HEK293T (cell line): Measurements from ENCODE around the gene EXPH5.

Experiments
- CTCF ChIA-PET: fragments of 350-600 bp; formaldehyde crosslinking; extraction: SDS; loops from one replicate; lab custom pipeline; 2021; ENCODE audit warnings: antibody characterized with exemption, inconsistent platforms; lab: Yijun Ruan, JAX
- POLR2A ChIA-PET: fragments of 350-600 bp; formaldehyde crosslinking; extraction: SDS; loops from one replicate; lab custom pipeline; 2020; ENCODE audit warnings: antibody characterized with exemption, inconsistent platforms; lab: Yijun Ruan, JAX
- DNase-seq: peaks from one replicate; pipeline ENCODE4 v3.0.0; 2012; ENCODE audit warnings: mixed read lengths; ENCODE audit errors: extremely low spot score
- ARNT ChIP-seq: fragments of 450-650 bp; IDR thresholded peaks from 2 replicates; pipeline ENCODE4 v1.6.1; 2017; ENCODE audit warnings: mild to moderate bottlenecking
- BHLHE40 ChIP-seq: fragments of 450-650 bp; IDR thresholded peaks from 2 replicates; pipeline ENCODE4 v1.6.1; 2016; ENCODE audit warnings: mild to moderate bottlenecking, moderate library complexity, borderline replicate concordance
- CTBP1 ChIP-seq: fragments of 450-650 bp; IDR thresholded peaks from 2 replicates; pipeline ENCODE4 v1.6.1; 2016; ENCODE audit warnings: borderline replicate concordance
- ELF4 ChIP-seq: fragments of 450-650 bp; IDR thresholded peaks from 2 replicates; pipeline ENCODE4 v1.6.1; 2017; ENCODE audit warnings: antibody characterized with exemption
- FOXA1 ChIP-seq: fragments of 450-650 bp; IDR thresholded peaks from 2 replicates; pipeline ENCODE4 v1.6.1; 2016; ENCODE audit warnings: mild to moderate bottlenecking
- FOXK2 ChIP-seq: fragments of 450-650 bp; IDR thresholded peaks from 2 replicates; pipeline ENCODE4 v1.6.1; 2016; ENCODE audit warnings: mild to moderate bottlenecking
- FOXM1 ChIP-seq: fragments of 450-650 bp; IDR thresholded peaks from 2 replicates; pipeline ENCODE4 v1.6.1; 2017; ENCODE audit warnings: mild to moderate bottlenecking, borderline replicate concordance
- HDGF ChIP-seq: fragments of 450-650 bp; IDR thresholded peaks from 2 replicates; pipeline ENCODE4 v1.6.1; 2017; ENCODE audit warnings: antibody characterized with exemption, borderline replicate concordance
- L3MBTL2 ChIP-seq: fragments of 450-650 bp; conservative IDR thresholded peaks from 2 replicates; pipeline ENCODE4 v1.6.1; 2016; ENCODE audit warnings: mild to moderate bottlenecking
- LEF1 ChIP-seq: fragments of 450-650 bp; IDR thresholded peaks from 2 replicates; pipeline ENCODE4 v1.6.1; 2017; ENCODE audit warnings: mild to moderate bottlenecking, borderline replicate concordance
- NFRKB ChIP-seq: fragments of 450-650 bp; IDR thresholded peaks from 2 replicates; pipeline ENCODE4 v1.6.1; 2016; ENCODE audit warnings: mild to moderate bottlenecking, moderate library complexity
- PKNOX1 ChIP-seq: fragments of 450-650 bp; IDR thresholded peaks from 2 replicates; pipeline ENCODE4 v1.6.1; 2016
- SP1 ChIP-seq: fragments of 450-650 bp; IDR thresholded peaks from 2 replicates; pipeline ENCODE4 v1.6.1; 2017
- SUZ12 ChIP-seq: fragments of 450-650 bp; IDR thresholded peaks from 2 replicates; pipeline ENCODE4 v1.6.1; 2016; ENCODE audit warnings: mild to moderate bottlenecking
- TARDBP ChIP-seq: fragments of 450-650 bp; IDR thresholded peaks from 2 replicates; pipeline ENCODE4 v1.6.1; 2016
- ZNF384 ChIP-seq: fragments of 450-650 bp; IDR thresholded peaks from 2 replicates; pipeline ENCODE4 v1.6.1; 2016

The EXPH5 gene

GRCh38 chr11:108571001-108571400, 22.6 kb downstream of the EXPH5 start:
- peak; percentile 32 for DNase-seq
- ChIA-PET CTCF (no interaction called here), POLR2A (no interaction called here)

DNA sequence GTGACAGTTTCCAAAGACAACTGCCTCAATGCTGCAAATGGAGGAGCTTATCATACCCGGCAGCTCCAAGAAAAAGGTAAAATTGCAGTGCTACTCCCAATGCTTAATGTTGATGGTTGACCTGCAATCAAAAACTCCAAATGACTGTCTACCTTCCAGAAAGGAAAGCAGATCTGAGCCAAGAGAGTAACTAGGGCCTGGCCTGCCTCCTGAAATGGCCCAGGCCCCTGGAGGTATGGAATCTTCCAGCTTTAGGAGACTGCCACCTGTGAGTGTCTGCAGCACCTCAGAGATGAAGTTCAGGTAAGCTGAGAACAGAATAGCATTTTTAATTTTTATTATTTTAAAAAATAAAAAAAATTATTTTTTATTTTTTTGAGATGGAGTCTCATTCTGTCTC, 23.7 kb downstream of the EXPH5 start:
- DNase-seq, result no peak
- ChIA-PET POLR2A (no interaction called here), CTCF (interaction anchor here (0.6 to 0.9 kb wide), 2 partner anchors 12 to 1356 kb away, joined by 3 to 5 read pairs; no protein-coding TSS in a partner anchor)
- TF ChIP-seq FOXM1, result no peak
- TF ChIP-seq L3MBTL2, result no peak
- TF ChIP-seq ZNF384, result no peak
- no peak for TF ChIP-seq CTBP1
- no peak for TF ChIP-seq FOXA1
- no peak for TF ChIP-seq BHLHE40
- no peak for TF ChIP-seq ARNT
- no peak for TF ChIP-seq SUZ12
- no peak for TF ChIP-seq FOXK2
- TF ChIP-seq LEF1, result no peak
- TF ChIP-seq PKNOX1, result no peak
- no peak for TF ChIP-seq ELF4
- no peak for TF ChIP-seq SP1

More at GRCh38 chr11:108571001-108571400, 22.6 kb downstream of the EXPH5 start:
- no peak for TF ChIP-seq SP1
- no peak for TF ChIP-seq FOXK2
- no peak for TF ChIP-seq LEF1
- TF ChIP-seq ARNT, result no peak
- TF ChIP-seq HDGF, result no peak
- no peak for TF ChIP-seq TARDBP
- TF ChIP-seq PKNOX1, result peak; percentile 75

DNA sequence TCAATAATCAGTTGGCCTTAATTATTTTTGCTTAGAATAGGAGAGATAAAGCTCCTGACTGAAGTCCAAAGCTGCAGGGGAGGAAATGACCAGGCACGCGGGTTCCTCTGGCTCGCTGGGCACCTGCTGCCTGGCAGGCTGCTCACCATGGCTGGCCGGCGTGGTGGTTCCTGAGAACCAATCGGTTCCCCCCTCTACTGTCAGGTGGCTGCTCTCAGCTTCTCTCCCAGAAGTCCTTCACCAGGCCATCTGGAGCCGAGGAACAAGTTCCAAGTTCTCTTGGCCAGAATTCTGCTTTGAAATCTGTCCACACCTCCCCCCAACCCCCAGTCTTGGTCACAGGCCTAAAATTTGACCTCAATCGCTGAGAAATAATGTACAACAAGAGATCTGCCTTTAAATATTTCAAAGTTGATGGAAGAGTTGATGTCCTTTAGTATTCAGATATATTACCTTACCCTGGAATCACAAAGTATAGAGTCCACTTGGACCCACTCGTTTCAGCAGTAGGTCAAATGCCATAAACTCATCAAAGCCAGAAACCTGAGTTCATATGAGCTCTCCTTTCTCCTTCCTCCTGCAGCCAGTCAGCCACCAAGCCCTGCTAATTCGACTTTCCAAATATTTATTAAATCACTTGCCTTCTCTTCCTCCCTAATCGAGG, 25.2 kb downstream of the EXPH5 start:
- no peak for TF ChIP-seq ZNF384
- no peak for TF ChIP-seq FOXM1
- TF ChIP-seq LEF1, result no peak
- no peak for TF ChIP-seq TARDBP
- TF ChIP-seq SP1, result no peak
- DNase-seq, result no peak
- POLR2A ChIA-PET, result no interaction called here
- CTCF ChIA-PET, result no interaction called here

DNA sequence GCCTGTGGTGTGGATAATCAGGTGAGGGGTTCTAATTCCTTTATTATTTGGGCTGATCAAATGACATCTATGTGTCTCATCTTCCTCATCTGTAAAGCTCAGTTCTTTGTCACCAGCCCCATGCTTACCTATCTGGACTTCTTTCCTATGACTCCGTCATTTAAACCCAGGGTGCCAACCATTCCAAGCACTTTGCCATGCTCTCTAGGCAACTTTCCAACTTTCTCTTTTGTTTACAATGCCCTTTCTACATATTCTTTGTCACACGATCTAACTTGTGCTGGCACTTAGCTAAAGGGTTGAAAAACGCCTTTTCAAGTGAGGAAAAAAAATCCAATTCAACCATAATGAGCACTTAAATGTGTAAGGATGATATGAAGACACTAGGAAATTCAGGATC, 27.9 kb downstream of the EXPH5 start:
- DNase-seq, result no peak
- no peak for TF ChIP-seq BHLHE40
- no peak for TF ChIP-seq SUZ12
- no peak for TF ChIP-seq FOXM1
- no peak for TF ChIP-seq FOXA1
- no peak for TF ChIP-seq ARNT
- TF ChIP-seq LEF1, result no peak
- no peak for TF ChIP-seq SP1
- TF ChIP-seq HDGF, result no peak
- no peak for TF ChIP-seq CTBP1
- TF ChIP-seq L3MBTL2, result no peak
- TF ChIP-seq FOXK2, result no peak
- no peak for TF ChIP-seq PKNOX1
- TF ChIP-seq ZNF384, result no peak
- TF ChIP-seq TARDBP, result no peak
- TF ChIP-seq NFRKB, result no peak
- TF ChIP-seq ELF4, result no peak
- ChIA-PET CTCF (no interaction called here), POLR2A (no interaction called here)

- CTCF ChIA-PET, result interaction anchor here (0.9 kb wide), 1 partner anchor 8 kb away, joined by 3 read pairs; no protein-coding TSS in a partner anchor
- TF ChIP-seq BHLHE40 (no peak), SUZ12 (no peak), PKNOX1 (peak; percentile 70), FOXA1 (no peak), ELF4 (no peak), SP1 (no peak), NFRKB (no peak)
- POLR2A ChIA-PET, result no interaction called here
- no peak for DNase-seq
Observed at GRCh38 chr11:108562746-108563581, 30.6 kb downstream of the EXPH5 start.
